Adrenal gland (tissue), 12 donors: ENCODE measurements around the gene CHRD. TPM values are rescaled to one million over a fixed set of nuclear protein-coding genes. Genes with fewer than 3 reads are reported as not detected.

Experiments
- DNase-seq, 7 donors: peaks; one replicate each; pipeline ENCODE4 v3.0.0-alpha.2; 2019 to 2020
- H3K27ac ChIP-seq, 5 donors: fragments of 200-600 bp; sonication (generic) in 4 of 5; 1 replicate in 3 of 5; 2 replicates in 2 of 5; pipeline versions ENCODE4 v1.5.1 to v1.8.0; 2016 to 2020; ENCODE audit warnings: mild to moderate bottlenecking in 1 of 5
- H3K27me3 ChIP-seq: fragments of 200-600 bp; 2 replicates; pipeline ENCODE4 v1.8.0; 2021
- H3K36me3 ChIP-seq, 2 donors: fragments of 200-600 bp; replicated peaks in 1 of 2; 1 replicate in 1 of 2; 2 replicates in 1 of 2; pipeline versions ENCODE4 v1.5.1 to v1.8.0; 2018 to 2022
- H3K4me1 ChIP-seq, 2 donors: fragments of 200-600 bp; replicated peaks in 1 of 2; 1 replicate in 1 of 2; 2 replicates in 1 of 2; pipeline versions ENCODE4 v1.5.1 to v1.8.0; 2018 to 2021
- H3K4me3 ChIP-seq, 4 donors: fragments of 200-600 bp; sonication (generic) in 3 of 4; one replicate each; pipeline ENCODE4 v1.5.1; 2016 to 2018
- H3K9me3 ChIP-seq, 3 donors: fragments of 200-600 bp; sonication (generic) in 1 of 3; replicated peaks in 1 of 3; 1 replicate in 2 of 3; 2 replicates in 1 of 3; pipeline versions ENCODE4 v1.5.1 to v1.8.0; 2016 to 2021
- POLR2A ChIP-seq, 2 donors: fragments of 450-650 bp; IDR thresholded peaks; one replicate each; pipeline ENCODE4 v1.6.1; 2017; ENCODE audit warnings: antibody characterized with exemption in 2 of 2, mild to moderate bottlenecking in 2 of 2, moderate library complexity in 1 of 2
- WGBS, 4 donors: extraction: QIAGEN DNeasy Blood & Tissue Kit in 2 of 4; methylation state at CpG; one replicate each; pipeline versions ENCODE4 v1.1.5 to v1.1.7; 2013 to 2017; 5-methylcytosine and 5-hydroxymethylcytosine counted together
- intact Hi-C, 2 donors: fragments of 100-400 bp; cut with DNase I; formaldehyde crosslinking; loops; one replicate each; pipeline versions ENCODE4 v1.14.1 to v1.15.0; 2022 to 2023
- polyA plus RNA-seq, 3 donors: library from polyadenylated mRNA; stranded (reverse); fragments of 200-250 nt in 2 of 3; fragments of 350-450 nt in 1 of 3; fragmentation: Illumina TruSeq in 1 of 3; extraction: RNeasy Lipid Tissue Mini Kit (QIAGEN cat#74804) in 1 of 3; gene quantifications; one replicate each; pipeline ENCODE4 v1.2.3, GENCODE V29; 2013 to 2014
- total RNA-seq, 9 donors: library from RNA; depleted of rRNA in 4 of 9; stranded (reverse); fragments of >200 nt in 4 of 9; fragments of 120-200 nt in 1 of 9; fragmentation: NEBNext Ultra II Directional in 1 of 9; extraction: Animal tissue kit (Norgen Biotek cat#: 25700) in 1 of 9; gene quantifications; one replicate each; pipeline versions ENCODE4 v1.1.0 to v1.2.4, GENCODE V29; 2013 to 2023
- TF ChIP-seq, protein P1 (sequence below), 6 experiments: fragments of 450-650 bp in 4 of 6; fragments of 200-600 bp in 2 of 6; sonication (generic) in 1 of 6; IDR thresholded peaks; 1 replicate in 5 of 6; 2 replicates in 1 of 6; pipeline versions ENCODE4 v1.5.1 to v1.8.0; 2016 to 2021; ENCODE audit warnings: antibody characterized with exemption in 6 of 6, mild to moderate bottlenecking in 2 of 6, moderate library complexity in 1 of 6
- donor health status: healthy with polysubstance abuse.
- donor health status: Bipolar disorder and iron deficiency.
- donor health status: DM: yes; HTN: yes; CAD: no.
- donor health status: DM: no; HTN: no; CAD: no.
- donor health status: DM: no; HTN: no; CAD: no.
- donor health status: DM: yes; HTN: yes; CAD: no.

Gene CHRD
- total and polyA plus RNA-seq, 12 donors, result 1.1 to 101 (median 23.7) TPM

DNA sequence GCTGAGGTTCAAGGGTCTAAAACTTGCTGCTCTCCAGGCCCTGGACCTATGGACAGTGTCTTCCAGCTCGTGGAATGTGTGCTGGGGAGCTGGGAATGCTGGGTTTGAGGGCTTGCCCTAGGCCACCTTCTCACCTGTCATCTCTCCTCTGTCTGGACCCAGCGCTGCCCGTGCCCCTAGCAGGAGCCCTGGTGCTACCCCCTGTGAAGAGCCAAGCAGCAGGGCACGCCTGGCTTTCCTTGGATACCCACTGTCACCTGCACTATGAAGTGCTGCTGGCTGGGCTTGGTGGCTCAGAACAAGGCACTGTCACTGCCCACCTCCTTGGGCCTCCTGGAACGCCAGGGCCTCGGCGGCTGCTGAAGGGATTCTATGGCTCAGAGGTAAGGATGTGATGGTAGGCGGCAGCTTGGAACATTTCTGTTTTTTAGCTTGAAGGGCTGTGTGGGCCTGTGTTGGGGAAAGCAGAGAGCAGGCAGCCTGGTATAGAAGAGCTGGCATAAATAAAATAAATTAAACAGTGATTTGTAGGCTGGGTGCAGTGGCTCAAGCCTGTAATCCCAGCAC lies 5.1 kb downstream of the CHRD start:
- intact Hi-C loops, result no loop called here
- 89 to 96% (median 94%) methylated on average over 4 to 8 of the region's 8 CpGs for WGBS, 4 donors
- DNase-seq, result no peak
- Histone ChIP-seq H3K27ac (no peak overlapping the region), H3K4me1 (peaks cover 8 to 11% of the 10 kb centered on the region in 2 donors), H3K9me3 (no peaks in the 10 kb centered on the region), H3K4me3 (no peak overlapping the region), H3K36me3 (no peaks in the 10 kb centered on the region), H3K27me3 (peaks cover 8% of the 10 kb centered on the region)
- TF ChIP-seq, protein P1, sequence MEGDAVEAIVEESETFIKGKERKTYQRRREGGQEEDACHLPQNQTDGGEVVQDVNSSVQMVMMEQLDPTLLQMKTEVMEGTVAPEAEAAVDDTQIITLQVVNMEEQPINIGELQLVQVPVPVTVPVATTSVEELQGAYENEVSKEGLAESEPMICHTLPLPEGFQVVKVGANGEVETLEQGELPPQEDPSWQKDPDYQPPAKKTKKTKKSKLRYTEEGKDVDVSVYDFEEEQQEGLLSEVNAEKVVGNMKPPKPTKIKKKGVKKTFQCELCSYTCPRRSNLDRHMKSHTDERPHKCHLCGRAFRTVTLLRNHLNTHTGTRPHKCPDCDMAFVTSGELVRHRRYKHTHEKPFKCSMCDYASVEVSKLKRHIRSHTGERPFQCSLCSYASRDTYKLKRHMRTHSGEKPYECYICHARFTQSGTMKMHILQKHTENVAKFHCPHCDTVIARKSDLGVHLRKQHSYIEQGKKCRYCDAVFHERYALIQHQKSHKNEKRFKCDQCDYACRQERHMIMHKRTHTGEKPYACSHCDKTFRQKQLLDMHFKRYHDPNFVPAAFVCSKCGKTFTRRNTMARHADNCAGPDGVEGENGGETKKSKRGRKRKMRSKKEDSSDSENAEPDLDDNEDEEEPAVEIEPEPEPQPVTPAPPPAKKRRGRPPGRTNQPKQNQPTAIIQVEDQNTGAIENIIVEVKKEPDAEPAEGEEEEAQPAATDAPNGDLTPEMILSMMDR (IDR thresholded peaks at IDR 0.05), result no peak
- no peak for TF ChIP-seq POLR2A (IDR thresholded peaks at IDR 0.05)

DNA sequence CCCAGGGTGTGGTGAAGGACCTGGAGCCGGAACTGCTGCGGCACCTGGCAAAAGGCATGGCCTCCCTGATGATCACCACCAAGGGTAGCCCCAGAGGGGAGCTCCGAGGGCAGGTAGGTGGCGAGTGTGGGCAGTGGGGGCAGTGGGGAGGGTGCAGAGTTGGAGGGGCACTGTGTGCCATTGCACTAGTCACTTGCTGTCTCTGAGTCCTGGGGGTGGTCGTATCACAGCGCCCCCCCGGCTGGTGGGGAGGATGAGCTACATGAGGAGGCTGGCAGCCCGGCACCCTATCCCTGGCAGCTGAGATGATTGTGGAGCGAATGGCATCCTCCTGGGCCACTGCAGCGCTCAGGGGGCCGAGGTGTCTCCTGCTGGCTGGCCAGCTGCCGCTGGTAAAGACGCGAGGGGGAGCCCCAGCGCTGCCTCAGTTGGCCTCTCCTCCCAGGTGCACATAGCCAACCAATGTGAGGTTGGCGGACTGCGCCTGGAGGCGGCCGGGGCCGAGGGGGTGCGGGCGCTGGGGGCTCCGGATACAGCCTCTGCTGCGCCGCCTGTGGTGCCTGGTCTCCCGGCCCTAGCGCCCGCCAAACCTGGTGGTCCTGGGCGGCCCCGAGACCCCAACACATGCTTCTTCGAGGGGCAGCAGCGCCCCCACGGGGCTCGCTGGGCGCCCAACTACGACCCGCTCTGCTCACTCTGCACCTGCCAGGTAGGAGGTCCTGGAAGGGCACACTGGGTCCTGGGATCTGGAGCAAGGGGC lies 6.4 kb downstream of the CHRD start:
- H3K9me3 ChIP-seq, result no peaks in the 10 kb centered on the region
- TF ChIP-seq, protein P1 (IDR thresholded peaks at IDR 0.05), result no peak
- no peak for TF ChIP-seq POLR2A (IDR thresholded peaks at IDR 0.05)
- intact Hi-C loops, result no loop called here
- DNase-seq, result no peak
- 78 to 88% (median 79%) methylated on average over 5 to 37 of the region's 37 CpGs for WGBS, 4 donors
- H3K4me1 ChIP-seq, result peaks cover 0 to 4% of the 10 kb centered on the region in 2 donors
- H3K4me3 ChIP-seq, result no peak overlapping the region
- no peak overlapping the region for H3K27ac ChIP-seq
- H3K27me3 ChIP-seq, result peaks cover 4% of the 10 kb centered on the region
- no peaks in the 10 kb centered on the region for H3K36me3 ChIP-seq

DNA sequence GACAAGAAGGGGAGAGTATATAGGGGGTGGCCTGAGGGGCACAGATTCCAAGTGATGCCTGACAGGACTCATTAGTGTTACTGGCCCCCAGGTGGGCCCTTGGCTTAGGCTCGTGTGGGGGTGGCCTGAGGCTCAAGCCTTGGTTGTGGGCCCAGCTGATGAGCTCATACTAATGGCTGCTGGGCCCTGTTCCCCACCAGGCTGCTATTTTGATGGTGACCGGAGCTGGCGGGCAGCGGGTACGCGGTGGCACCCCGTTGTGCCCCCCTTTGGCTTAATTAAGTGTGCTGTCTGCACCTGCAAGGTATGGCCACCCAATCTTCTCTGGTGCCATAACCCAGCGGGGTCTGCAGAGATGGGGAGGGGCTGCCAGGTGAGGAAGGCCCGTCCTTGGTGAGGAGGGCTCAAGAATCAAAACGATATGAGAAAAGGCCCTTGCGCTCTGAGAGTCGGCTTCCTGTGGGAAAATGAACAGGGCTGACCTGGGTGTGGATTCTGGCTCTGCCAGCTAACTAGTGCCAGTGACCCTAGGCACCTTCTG lies 7.4 kb downstream of the CHRD start:
- TF ChIP-seq, protein P1 (IDR thresholded peaks at IDR 0.05), result no peak
- no peak for TF ChIP-seq POLR2A (IDR thresholded peaks at IDR 0.05)
- no peaks in the 10 kb centered on the region for H3K4me1 ChIP-seq
- intact Hi-C loops, result no loop called here
- H3K36me3 ChIP-seq, result no peaks in the 10 kb centered on the region
- H3K27ac ChIP-seq, result no peak overlapping the region
- H3K27me3 ChIP-seq, result peaks cover under 1% of the 10 kb centered on the region
- 92 to 96% (median 94%) methylated on average over 6 to 12 of the region's 12 CpGs for WGBS, 4 donors
- H3K9me3 ChIP-seq, result no peaks in the 10 kb centered on the region
- H3K4me3 ChIP-seq, result no peak overlapping the region
- DNase-seq, result no peak

DNA sequence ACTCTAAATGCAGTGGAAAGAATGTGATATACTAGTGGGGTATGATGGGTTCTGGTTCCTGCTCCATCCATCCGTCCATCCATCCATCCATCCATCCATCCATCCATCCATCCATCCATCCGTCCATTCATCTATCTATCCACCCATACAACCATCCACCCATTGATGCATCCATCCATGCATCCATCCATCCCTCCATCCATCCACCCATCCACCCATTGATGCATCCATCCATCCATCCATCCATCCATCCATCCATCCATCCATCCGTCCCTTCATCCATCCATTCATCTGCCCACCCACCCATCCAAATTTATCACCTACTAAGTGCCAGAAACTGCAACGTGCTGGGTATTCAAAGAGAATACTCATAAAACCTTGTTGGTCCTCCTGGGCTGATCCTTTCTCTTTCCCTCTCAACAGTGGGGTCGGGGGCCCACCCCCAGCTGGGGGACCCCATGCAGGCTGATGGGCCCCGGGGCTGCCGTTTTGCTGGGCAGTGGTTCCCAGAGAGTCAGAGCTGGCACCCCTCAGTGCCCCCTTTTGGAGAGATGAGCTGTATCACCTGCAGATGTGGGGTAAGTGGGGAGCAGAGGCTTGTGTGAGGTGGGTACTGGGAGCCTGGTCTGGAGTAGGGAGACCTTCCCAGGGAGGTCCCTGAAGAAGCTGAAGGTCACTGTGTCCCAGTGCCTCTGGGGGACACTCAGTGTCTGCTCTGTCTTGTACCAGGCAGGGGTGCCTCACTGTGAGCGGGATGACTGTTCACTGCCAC lies 8.5 kb downstream of the CHRD start:
- WGBS, 4 donors, result 70 to 77% (median 75%) methylated on average over 6 to 8 of the region's 8 CpGs
- no peaks in the 10 kb centered on the region for H3K27me3 ChIP-seq
- H3K9me3 ChIP-seq, result no peaks in the 10 kb centered on the region
- intact Hi-C loops, result no loop called here
- H3K4me1 ChIP-seq, result no peaks in the 10 kb centered on the region
- no peak overlapping the region for H3K4me3 ChIP-seq
- H3K27ac ChIP-seq, result no peak overlapping the region
- H3K36me3 ChIP-seq, result no peaks in the 10 kb centered on the region
- TF ChIP-seq POLR2A (IDR thresholded peaks at IDR 0.05), result no peak
- TF ChIP-seq, protein P1 (IDR thresholded peaks at IDR 0.05), result no peak
- DNase-seq, result no peak
